SK-N-SH treated with all-trans-retinoic acid at 6 μM for 48 hours (cell line): Measurements from ENCODE around the gene PIK3AP1.

Source experiments
- ATAC-seq: fragments of 200-7000 bp; cut with Tn5 transposase; 3 replicates; pipeline ENCODE4 v1.9.1; 2020; ENCODE audit warnings: mild to moderate bottlenecking, moderate library complexity
- ARNTL ChIP-seq: fragments of 450-650 bp; formaldehyde crosslinking; IDR thresholded peaks from 2 replicates; pipeline ENCODE4 v1.5.0; 2020; ENCODE audit warnings: low read depth, mild to moderate bottlenecking, moderate library complexity, borderline replicate concordance
- BACH2 ChIP-seq: fragments of 250-450 bp; sonication (Bioruptor Pico); IDR thresholded peaks from 2 replicates; pipeline ENCODE4 v1.9.0; 2021; ENCODE audit warnings: mild to moderate bottlenecking, borderline replicate concordance
- CREB5 ChIP-seq: fragments of 250-450 bp; sonication (Bioruptor Pico); IDR thresholded peaks from 2 replicates; pipeline ENCODE4 v1.5.1; 2020; ENCODE audit warnings: low read depth, mild to moderate bottlenecking, moderate library complexity
- CSDC2 ChIP-seq: fragments of 250-450 bp; sonication (Bioruptor Pico); IDR thresholded peaks from 2 replicates; pipeline ENCODE4 v1.5.0; 2020; ENCODE audit warnings: mild to moderate bottlenecking, moderate library complexity
- ESRRG ChIP-seq: fragments of 250-450 bp; sonication (Bioruptor Pico); IDR thresholded peaks from 2 replicates; pipeline ENCODE4 v1.6.1; 2021; ENCODE audit warnings: mild to moderate bottlenecking
- GLIS3 ChIP-seq: fragments of 250-450 bp; sonication (Bioruptor Pico); IDR thresholded peaks from 2 replicates; pipeline ENCODE4 v1.5.0; 2020; ENCODE audit warnings: mild to moderate bottlenecking, moderate library complexity
- ISL1 ChIP-seq: fragments of 250-450 bp; sonication (Bioruptor Pico); IDR thresholded peaks from 2 replicates; pipeline ENCODE4 v2.1.2; 2022; ENCODE audit warnings: mild to moderate bottlenecking, moderate library complexity
- POU6F1 ChIP-seq: fragments of 250-450 bp; sonication (Bioruptor Pico); IDR thresholded peaks from 2 replicates; pipeline ENCODE4 v1.8.0; 2021; ENCODE audit warnings: low read depth, mild to moderate bottlenecking, moderate library complexity, borderline replicate concordance
- PPARA ChIP-seq: fragments of 250-450 bp; sonication (Bioruptor Pico); IDR thresholded peaks from 2 replicates; pipeline ENCODE4 v1.5.0; 2020; ENCODE audit warnings: mild to moderate bottlenecking, borderline replicate concordance
- RARB ChIP-seq: fragments of 250-450 bp; sonication (Bioruptor Pico); IDR thresholded peaks from 2 replicates; pipeline ENCODE4 v1.8.0; 2021; ENCODE audit warnings: mild to moderate bottlenecking, moderate library complexity
- SNAI2 ChIP-seq: fragments of 250-450 bp; sonication (Bioruptor Pico); IDR thresholded peaks from 2 replicates; pipeline ENCODE4 v1.5.0; 2020; ENCODE audit warnings: mild to moderate bottlenecking, moderate library complexity
- TCF4 ChIP-seq: fragments of 250-450 bp; sonication (Bioruptor Pico); IDR thresholded peaks from 2 replicates; pipeline ENCODE4 v1.8.0; 2021; ENCODE audit warnings: mild to moderate bottlenecking, moderate library complexity, borderline replicate concordance
- ZC3H10 ChIP-seq: fragments of 250-450 bp; sonication (Bioruptor Pico); IDR thresholded peaks from 2 replicates; pipeline ENCODE4 v1.5.1; 2021; ENCODE audit warnings: mild to moderate bottlenecking, moderate library complexity
- ZFP3 ChIP-seq: fragments of 250-450 bp; sonication (Bioruptor Pico); IDR thresholded peaks from 2 replicates; pipeline ENCODE4 v1.5.0; 2020; ENCODE audit warnings: mild to moderate bottlenecking, moderate library complexity
- ZFP30 ChIP-seq: fragments of 450-650 bp; formaldehyde crosslinking; IDR thresholded peaks from 2 replicates; pipeline ENCODE4 v1.5.0; 2022; ENCODE audit warnings: mild to moderate bottlenecking, moderate library complexity
- ZNF565 ChIP-seq: fragments of 450-650 bp; formaldehyde crosslinking; conservative IDR thresholded peaks from 2 replicates; pipeline ENCODE4 v1.5.0; 2020; ENCODE audit warnings: low read depth, mild to moderate bottlenecking, moderate library complexity
- TF ChIP-seq, protein P1 (sequence below): fragments of 250-450 bp; sonication (Bioruptor Pico); IDR thresholded peaks from 2 replicates; pipeline ENCODE4 v1.5.1; 2021; ENCODE audit warnings: mild to moderate bottlenecking, moderate library complexity
- TF ChIP-seq, protein P2 (sequence below): fragments of 250-450 bp; sonication (Bioruptor Pico); IDR thresholded peaks from 2 replicates; pipeline ENCODE4 v1.5.0; 2020; ENCODE audit warnings: mild to moderate bottlenecking, moderate library complexity

Gene PIK3AP1

GRCh38 chr10:96619796-96620773 is 100.2 kb downstream of the PIK3AP1 start:
- peak; percentile 28; the same call in 1 of the 3 replicates for ATAC-seq
- no peak for TF ChIP-seq ARNTL (CRISPR knock-in tag)
- no peak for TF ChIP-seq TCF4 (CRISPR knock-in tag)
- TF ChIP-seq GLIS3 (CRISPR knock-in tag), result no peak
- no peak for TF ChIP-seq BACH2 (CRISPR knock-in tag)
- TF ChIP-seq ZFP3, result no peak
- TF ChIP-seq, protein P1, sequence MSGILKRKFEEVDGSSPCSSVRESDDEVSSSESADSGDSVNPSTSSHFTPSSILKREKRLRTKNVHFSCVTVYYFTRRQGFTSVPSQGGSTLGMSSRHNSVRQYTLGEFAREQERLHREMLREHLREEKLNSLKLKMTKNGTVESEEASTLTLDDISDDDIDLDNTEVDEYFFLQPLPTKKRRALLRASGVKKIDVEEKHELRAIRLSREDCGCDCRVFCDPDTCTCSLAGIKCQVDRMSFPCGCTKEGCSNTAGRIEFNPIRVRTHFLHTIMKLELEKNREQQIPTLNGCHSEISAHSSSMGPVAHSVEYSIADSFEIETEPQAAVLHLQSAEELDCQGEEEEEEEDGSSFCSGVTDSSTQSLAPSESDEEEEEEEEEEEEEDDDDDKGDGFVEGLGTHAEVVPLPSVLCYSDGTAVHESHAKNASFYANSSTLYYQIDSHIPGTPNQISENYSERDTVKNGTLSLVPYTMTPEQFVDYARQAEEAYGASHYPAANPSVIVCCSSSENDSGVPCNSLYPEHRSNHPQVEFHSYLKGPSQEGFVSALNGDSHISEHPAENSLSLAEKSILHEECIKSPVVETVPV (CRISPR knock-in tag), result no peak
- no peak for TF ChIP-seq POU6F1 (CRISPR knock-in tag)
- TF ChIP-seq ZFP30 (CRISPR knock-in tag), result 0 out of 2 replicates have a peak, but pooled peaks have one; percentile 29

- TF ChIP-seq, protein P2, sequence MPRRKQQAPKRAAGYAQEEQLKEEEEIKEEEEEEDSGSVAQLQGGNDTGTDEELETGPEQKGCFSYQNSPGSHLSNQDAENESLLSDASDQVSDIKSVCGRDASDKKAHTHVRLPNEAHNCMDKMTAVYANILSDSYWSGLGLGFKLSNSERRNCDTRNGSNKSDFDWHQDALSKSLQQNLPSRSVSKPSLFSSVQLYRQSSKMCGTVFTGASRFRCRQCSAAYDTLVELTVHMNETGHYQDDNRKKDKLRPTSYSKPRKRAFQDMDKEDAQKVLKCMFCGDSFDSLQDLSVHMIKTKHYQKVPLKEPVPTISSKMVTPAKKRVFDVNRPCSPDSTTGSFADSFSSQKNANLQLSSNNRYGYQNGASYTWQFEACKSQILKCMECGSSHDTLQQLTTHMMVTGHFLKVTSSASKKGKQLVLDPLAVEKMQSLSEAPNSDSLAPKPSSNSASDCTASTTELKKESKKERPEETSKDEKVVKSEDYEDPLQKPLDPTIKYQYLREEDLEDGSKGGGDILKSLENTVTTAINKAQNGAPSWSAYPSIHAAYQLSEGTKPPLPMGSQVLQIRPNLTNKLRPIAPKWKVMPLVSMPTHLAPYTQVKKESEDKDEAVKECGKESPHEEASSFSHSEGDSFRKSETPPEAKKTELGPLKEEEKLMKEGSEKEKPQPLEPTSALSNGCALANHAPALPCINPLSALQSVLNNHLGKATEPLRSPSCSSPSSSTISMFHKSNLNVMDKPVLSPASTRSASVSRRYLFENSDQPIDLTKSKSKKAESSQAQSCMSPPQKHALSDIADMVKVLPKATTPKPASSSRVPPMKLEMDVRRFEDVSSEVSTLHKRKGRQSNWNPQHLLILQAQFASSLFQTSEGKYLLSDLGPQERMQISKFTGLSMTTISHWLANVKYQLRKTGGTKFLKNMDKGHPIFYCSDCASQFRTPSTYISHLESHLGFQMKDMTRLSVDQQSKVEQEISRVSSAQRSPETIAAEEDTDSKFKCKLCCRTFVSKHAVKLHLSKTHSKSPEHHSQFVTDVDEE (CRISPR knock-in tag), result no peak
- no peak for TF ChIP-seq CREB5 (CRISPR knock-in tag)
- TF ChIP-seq CSDC2 (CRISPR knock-in tag), result no peak
- TF ChIP-seq RARB (CRISPR knock-in tag), result no peak
- TF ChIP-seq, protein P1 (CRISPR knock-in tag), result no peak
- no peak for TF ChIP-seq ESRRG (CRISPR knock-in tag)
- TF ChIP-seq BACH2 (CRISPR knock-in tag), result no peak
- no peak for TF ChIP-seq ZNF565
- no peak for TF ChIP-seq POU6F1 (CRISPR knock-in tag)
- no peak for TF ChIP-seq ZFP30 (CRISPR knock-in tag)
- no peak for TF ChIP-seq GLIS3 (CRISPR knock-in tag)
- no peak for TF ChIP-seq ISL1 (CRISPR knock-in tag)
- ATAC-seq, result no peak
Observed at GRCh38 chr10:96619120-96619519, 101.2 kb downstream of the PIK3AP1 start.

DNA sequence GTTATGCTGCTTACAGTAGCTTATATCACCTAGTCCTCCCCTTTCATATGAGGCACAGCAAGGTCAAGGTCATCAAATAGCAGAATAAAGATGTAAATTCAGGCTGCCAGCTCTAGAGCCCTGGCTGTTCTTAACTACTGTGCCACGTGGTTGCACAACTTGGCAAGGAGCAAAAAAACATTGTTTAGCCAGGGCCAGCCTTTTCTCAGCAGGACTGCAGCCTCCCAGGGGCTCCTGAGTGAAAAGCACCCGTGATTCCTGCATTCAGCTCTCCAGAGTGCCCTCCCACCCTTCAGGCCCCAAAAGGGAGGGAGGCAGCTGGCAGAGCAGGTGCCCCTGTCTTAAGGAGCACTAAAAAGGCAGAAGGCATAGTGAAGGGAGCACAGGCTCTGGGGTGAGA is 101.7 kb downstream of the PIK3AP1 start:
- no peak for TF ChIP-seq ZNF565
- no peak for TF ChIP-seq POU6F1 (CRISPR knock-in tag)
- no peak for TF ChIP-seq BACH2 (CRISPR knock-in tag)
- no peak for TF ChIP-seq ZC3H10 (CRISPR knock-in tag)
- TF ChIP-seq ESRRG (CRISPR knock-in tag), result no peak
- no peak for TF ChIP-seq SNAI2 (CRISPR knock-in tag)
- TF ChIP-seq ZFP30 (CRISPR knock-in tag), result no peak
- TF ChIP-seq, protein P1 (CRISPR knock-in tag), result no peak
- TF ChIP-seq PPARA, result no peak
- TF ChIP-seq RARB (CRISPR knock-in tag), result no peak

More for the DNA sequence above, 101.7 kb downstream of the PIK3AP1 start:
- ATAC-seq, result peak; percentile 24; the same call in 2 of the 3 replicates
